ENCODE data around the gene IFFO2. TPM values are rescaled to one million over a fixed set of nuclear protein-coding genes. Genes with fewer than 3 reads are reported as not detected.

Gene IFFO2
- total and polyA plus RNA-seq, 2 donors (not counting 3 experiments of a cell fraction or from before 2014, with no cell fraction given): 31.1 to 31.3 TPM

GRCh38 chr1:18865176-18865575, 91.3 kb downstream of the IFFO2 start:
- Histone ChIP-seq H3K27ac (ENCODE audit: insufficient read depth, low read depth, low read length) (no peak overlapping the region), H3K4me3 (replicated peaks in 1 of 3; ENCODE audit: insufficient read depth in 1 of 3, low read depth in 1 of 3, low read length in 3 of 3) (no peak overlapping the region), H3K9me3 (replicated peaks; ENCODE audit: control insufficient read depth, insufficient read depth, low read length) (no peaks in the 10 kb centered on the region), H3K9me1 (replicated peaks; ENCODE audit: control insufficient read depth, extremely low read depth, insufficient read depth, low read length) (no peaks in the 10 kb centered on the region), H3K4me1 (ENCODE audit: control insufficient read depth, extremely low read depth, insufficient read depth, low read length) (no peaks in the 10 kb centered on the region), H3K27me3 (ENCODE audit: control insufficient read depth in 2 of 2, insufficient read depth in 2 of 2, low read length in 2 of 2) (peaks cover 0 to 3% of the 10 kb centered on the region in 2 experiments), H4K20me1 (replicated peaks; ENCODE audit: control insufficient read depth, extremely low read depth, insufficient read depth, low read length) (no peaks in the 10 kb centered on the region), H2AFZ (ENCODE audit: low read depth, low read length) (no peak overlapping the region), H3K36me3 (ENCODE audit: control insufficient read depth in 2 of 2, extremely low read depth in 1 of 2, insufficient read depth in 2 of 2, low read length in 2 of 2) (no peaks in the 10 kb centered on the region), H3K9ac (replicated peaks; ENCODE audit: extremely low read depth, insufficient read depth, low read length) (no peak overlapping the region), H3K79me2 (ENCODE audit: control insufficient read depth, insufficient read depth, low read length) (no peaks in the 10 kb centered on the region), H3K4me2 (ENCODE audit: insufficient read depth, low read length) (no peak overlapping the region)
- no peak for FAIRE-seq
- intact Hi-C loops (cut with micrococcal nuclease) (no loop called here), dilution Hi-C loops (cut with MboI; ENCODE audit: extremely low pct_ligation_motif_present, low sequenced_read_pairs) (no loop called here)
- no peak for DNase-seq (ENCODE audit: low read depth, low spot score)
- CTCF ChIA-PET: no interaction called here
- POLR2A ChIA-PET: no interaction called here
- TF ChIP-seq FOS (IDR thresholded peaks at IDR 0.05; ENCODE audit: borderline replicate concordance, insufficient read depth, low read length) (no peak), CTCF (IDR thresholded peaks at IDR 0.05; ENCODE audit: extremely low read depth in 1 of 2, insufficient read depth in 1 of 2, low read depth in 1 of 2, low read length in 2 of 2) (no peak), JUN (IDR thresholded peaks at IDR 0.05; ENCODE audit: borderline replicate concordance, insufficient read depth, insufficient read length, low read depth) (no peak)
- no TSS peak for BruUV-seq (replicated peaks)

GRCh38 chr1:18861590-18861989, 94.9 kb downstream of the IFFO2 start:
- no peaks in the 10 kb centered on the region for H3K9me1 ChIP-seq (replicated peaks; ENCODE audit: control insufficient read depth, extremely low read depth, insufficient read depth, low read length)
- FAIRE-seq: no peak
- H3K27me3 ChIP-seq (ENCODE audit: control insufficient read depth in 2 of 2, insufficient read depth in 2 of 2, low read length in 2 of 2): peaks cover 0 to 3% of the 10 kb centered on the region in 2 experiments
- no peak overlapping the region for H3K4me3 ChIP-seq (replicated peaks in 1 of 3; ENCODE audit: insufficient read depth in 1 of 3, low read depth in 1 of 3, low read length in 3 of 3)
- H3K36me3 ChIP-seq (ENCODE audit: control insufficient read depth in 2 of 2, extremely low read depth in 1 of 2, insufficient read depth in 2 of 2, low read length in 2 of 2): no peaks in the 10 kb centered on the region
- H3K27ac ChIP-seq (ENCODE audit: insufficient read depth, low read depth, low read length): no peak overlapping the region
- H3K9ac ChIP-seq (replicated peaks; ENCODE audit: extremely low read depth, insufficient read depth, low read length): no peak overlapping the region
- H3K4me1 ChIP-seq (ENCODE audit: control insufficient read depth, extremely low read depth, insufficient read depth, low read length): no peaks in the 10 kb centered on the region
- DNase-seq (ENCODE audit: low read depth, low spot score): no peak
- TF ChIP-seq FOS (IDR thresholded peaks at IDR 0.05; ENCODE audit: borderline replicate concordance, insufficient read depth, low read length): no peak
- TF ChIP-seq EZH2 (IDR thresholded peaks at IDR 0.05; ENCODE audit: borderline replicate concordance, low read depth, low read length, severe bottlenecking): no peak
- no peak for TF ChIP-seq JUN (IDR thresholded peaks at IDR 0.05; ENCODE audit: borderline replicate concordance, insufficient read depth, insufficient read length, low read depth)
- TF ChIP-seq MYC (IDR thresholded peaks at IDR 0.05; ENCODE audit: low read depth, low read length): no peak
- no peak for TF ChIP-seq POLR2A (IDR thresholded peaks at IDR 0.05; ENCODE audit: low read depth, low read length)
- no peak for TF ChIP-seq GATA2 (IDR thresholded peaks at IDR 0.05; ENCODE audit: insufficient read depth, insufficient read length, low read depth, low read length)
- no peak for TF ChIP-seq CTCF (IDR thresholded peaks at IDR 0.05; ENCODE audit: extremely low read depth in 1 of 2, insufficient read depth in 1 of 2, low read depth in 1 of 2, low read length in 2 of 2)
- no peak for TF ChIP-seq MAX (IDR thresholded peaks at IDR 0.05; ENCODE audit: insufficient read depth, insufficient read length)
- TF ChIP-seq POLR2AphosphoS5 (IDR thresholded peaks at IDR 0.05; ENCODE audit: insufficient read depth, low read depth, low read length): no peak
- no peaks in the 10 kb centered on the region for H3K79me2 ChIP-seq (ENCODE audit: control insufficient read depth, insufficient read depth, low read length)
- dilution Hi-C loops (cut with MboI; ENCODE audit: extremely low pct_ligation_motif_present, low sequenced_read_pairs): no loop called here
- intact Hi-C loops (cut with micrococcal nuclease): no loop called here
- no TSS peak for BruUV-seq (replicated peaks)
- POLR2A ChIA-PET: no interaction called here
- CTCF ChIA-PET: interaction anchor here (0.9 to 2.1 kb wide), 2 partner anchors 14 to 264 kb away, joined by 3 to 7 read pairs; no protein-coding TSS in a partner anchor
- no peak overlapping the region for H2AFZ ChIP-seq (ENCODE audit: low read depth, low read length)
- no peaks in the 10 kb centered on the region for H3K9me3 ChIP-seq (replicated peaks; ENCODE audit: control insufficient read depth, insufficient read depth, low read length)
- no peak overlapping the region for H3K4me2 ChIP-seq (ENCODE audit: insufficient read depth, low read length)
- no peaks in the 10 kb centered on the region for H4K20me1 ChIP-seq (replicated peaks; ENCODE audit: control insufficient read depth, extremely low read depth, insufficient read depth, low read length)
